ENCODE data around the gene PIR.

The PIR gene

DNA sequence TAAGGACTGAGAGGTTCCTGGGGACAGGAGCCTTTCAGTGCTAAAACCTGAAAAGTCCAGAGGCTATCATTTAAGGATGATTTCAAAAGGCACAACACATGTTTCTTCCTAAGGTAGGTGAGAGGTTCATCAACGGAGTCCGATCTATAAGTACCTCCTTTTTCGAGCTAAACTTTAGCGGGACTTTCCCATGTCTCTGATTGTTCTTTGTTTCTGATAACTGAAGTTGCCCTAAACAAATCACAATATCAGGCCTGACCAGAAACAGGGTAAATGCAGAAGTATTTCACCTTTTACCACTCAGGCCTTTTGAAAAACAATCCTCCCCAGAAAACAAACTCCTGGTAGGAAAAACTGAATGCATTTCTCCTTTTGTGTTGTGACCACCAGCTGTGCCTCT is 17.6 kb downstream of the PIR start:
- no peak for DNase-seq

DNA sequence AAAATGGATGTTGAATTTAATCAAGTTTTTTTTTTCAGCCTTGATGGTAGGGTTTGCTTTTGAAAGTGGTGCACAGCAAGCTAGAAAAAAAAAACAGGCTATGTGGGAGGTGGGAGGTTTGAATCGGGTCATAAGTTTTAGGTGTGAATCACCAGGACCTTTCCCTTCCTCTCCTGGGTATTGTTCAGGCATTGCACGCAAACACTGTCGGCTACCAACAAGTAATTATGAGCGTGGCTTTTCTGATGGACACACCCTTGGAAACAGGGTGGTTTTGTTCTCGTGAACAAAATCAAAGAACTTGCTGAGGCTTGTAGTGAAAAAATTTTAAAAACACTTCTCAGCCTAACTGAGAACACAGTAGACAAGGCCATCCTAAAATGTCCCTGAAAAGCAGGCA is 18.1 kb downstream of the PIR start:
- no peak for DNase-seq

DNA sequence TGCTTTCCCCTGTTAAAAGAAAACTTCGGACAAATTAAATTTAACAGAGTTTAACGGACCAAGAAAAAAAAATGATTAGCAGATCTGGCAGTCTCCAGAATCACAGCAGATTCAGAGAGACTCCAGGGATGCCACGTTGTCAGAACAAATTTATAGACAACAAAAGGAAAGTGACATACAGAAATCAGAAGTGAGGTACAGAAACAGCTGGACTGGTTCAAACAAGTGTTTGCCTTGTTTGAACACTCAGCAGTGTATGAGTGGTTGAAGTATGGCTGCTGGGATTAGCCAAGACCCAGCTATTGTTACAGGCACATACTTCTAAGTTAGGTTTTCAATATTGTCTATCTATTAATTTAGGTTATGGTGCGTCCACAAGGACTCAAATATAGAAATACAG is 19.1 kb downstream of the PIR start:
- no peak for DNase-seq

DNA sequence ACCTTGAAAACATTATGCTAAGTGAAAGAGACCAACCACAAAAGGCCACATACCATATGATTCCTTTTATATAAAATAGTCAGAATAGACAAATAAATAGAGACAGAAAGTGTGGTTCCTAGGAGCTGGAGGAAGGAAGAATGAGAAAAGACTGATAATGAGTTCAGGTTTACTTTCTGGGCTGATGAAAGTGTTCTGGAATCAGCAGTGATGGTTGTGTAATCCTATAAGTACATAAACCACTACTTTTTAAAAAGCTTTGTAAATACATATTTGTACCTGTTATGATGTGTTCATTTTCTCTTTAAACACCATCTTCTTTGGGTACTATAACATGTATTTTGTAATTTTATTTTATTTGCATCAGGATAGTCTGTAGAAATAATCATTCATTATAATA is 20.6 kb downstream of the PIR start:
- no peak for DNase-seq

DNA sequence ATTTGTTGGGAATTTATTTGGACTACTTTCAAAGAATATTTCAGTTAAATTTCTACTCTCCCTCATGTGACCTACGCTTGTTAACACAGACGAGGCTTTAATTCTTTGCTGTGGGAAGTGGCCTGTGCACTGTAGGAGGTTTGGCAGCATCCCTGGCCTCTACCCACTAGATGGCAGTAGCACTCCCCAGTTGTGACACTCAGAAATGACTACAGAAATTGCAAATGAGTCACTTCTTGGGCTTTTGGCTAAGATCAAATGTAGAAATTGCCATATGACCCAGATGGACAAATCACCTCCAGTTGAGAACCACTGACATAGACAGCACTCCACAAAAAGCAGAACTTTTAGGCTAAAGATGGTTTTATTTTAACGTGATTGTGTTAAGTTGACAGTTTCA is 22.1 kb downstream of the PIR start:
- peak; percentile 43 for DNase-seq

DNA sequence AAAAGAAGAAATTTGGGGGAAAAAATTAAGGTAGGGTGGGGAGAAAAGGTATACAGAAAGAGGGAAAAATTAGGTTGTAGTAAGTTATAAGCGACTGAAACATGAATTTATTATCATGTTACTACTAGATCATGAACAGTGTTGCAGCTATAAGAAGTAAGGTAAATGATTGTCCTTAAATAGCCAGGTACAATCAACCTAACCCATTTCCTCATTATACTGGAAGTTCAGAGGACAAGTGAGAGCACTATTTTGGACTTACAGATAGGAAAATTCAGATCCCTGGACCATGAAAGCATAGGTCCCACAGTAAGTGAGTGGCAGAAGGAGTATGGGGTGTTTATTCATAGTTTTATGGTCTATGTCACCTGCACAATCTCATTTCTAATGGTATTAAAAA is 23.5 kb downstream of the PIR start:
- DNase-seq: no peak

DNA sequence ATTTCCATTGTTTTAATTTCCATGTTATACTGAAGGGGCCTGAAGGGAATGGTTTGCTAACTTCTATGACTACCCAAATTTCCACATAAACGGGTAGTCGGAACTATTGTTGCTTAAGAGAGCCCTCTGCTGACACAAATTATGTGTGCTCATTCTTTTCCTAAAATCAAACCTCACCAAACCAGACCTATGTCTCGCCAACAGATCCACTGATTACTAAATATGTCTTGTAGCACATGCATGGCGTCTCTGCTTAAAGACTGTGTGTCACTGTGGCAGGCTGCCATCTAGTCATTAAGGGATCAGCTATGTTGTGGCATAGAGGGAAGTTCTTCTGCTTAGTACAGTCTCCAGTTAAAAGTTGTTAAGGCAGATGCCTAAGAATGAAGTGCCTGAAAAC is 25.1 kb downstream of the PIR start:
- DNase-seq: peak; percentile 80

DNA sequence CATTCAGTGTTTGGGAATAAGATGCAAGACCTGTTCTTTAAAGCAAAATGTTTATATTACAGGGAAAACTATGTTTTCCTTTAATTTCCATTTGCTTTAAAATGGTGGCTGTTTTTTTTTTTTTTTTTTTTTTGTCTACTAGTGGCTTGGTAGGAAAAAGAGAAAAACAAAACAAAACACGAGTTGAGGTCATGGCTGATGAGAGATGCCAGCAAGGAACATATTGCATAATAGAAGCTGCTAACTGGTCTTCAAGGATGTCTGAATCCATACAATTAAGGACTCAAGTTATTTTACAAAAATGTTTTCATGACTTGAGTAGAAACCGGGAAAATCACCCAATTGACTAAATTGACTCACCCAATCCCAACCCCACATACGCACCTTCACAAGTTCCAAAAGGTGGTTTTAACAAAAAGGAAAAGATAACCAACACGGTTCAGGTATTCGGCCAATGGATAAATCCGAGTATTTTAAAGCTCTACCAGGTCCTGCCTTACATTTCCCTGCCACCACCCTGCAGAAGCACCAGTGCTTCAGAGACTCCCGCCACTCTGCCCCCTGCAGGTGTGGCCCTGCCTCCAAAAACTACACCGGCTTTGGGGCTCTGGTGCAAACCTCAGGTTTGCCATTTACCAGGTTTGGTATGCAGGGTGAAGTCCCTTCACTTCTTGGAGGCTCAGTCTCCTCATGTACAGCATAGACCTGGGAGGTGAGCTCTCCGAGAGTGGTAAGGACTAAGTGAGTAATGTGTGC is 27.1 kb downstream of the PIR start:
- no peak for DNase-seq

DNA sequence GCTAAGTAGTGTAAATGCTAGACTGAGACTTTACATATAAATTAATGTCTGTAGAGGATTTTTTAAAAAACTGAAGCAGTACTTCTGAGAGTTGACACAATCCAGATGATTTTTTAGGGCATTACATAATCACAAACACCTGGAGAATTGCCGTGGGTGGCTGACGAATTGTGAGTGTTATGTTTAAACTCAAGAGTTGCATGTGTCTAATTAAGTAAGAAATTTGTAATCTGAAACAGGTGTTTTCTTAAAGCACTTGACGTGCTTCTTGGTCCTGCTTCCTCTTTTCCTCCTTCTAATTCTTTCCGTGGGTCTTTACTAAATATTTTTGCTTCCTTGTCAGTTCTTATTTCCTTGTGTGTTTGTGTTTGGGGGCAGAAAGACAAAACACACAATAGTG is 27.8 kb downstream of the PIR start:
- no peak for DNase-seq

DNA sequence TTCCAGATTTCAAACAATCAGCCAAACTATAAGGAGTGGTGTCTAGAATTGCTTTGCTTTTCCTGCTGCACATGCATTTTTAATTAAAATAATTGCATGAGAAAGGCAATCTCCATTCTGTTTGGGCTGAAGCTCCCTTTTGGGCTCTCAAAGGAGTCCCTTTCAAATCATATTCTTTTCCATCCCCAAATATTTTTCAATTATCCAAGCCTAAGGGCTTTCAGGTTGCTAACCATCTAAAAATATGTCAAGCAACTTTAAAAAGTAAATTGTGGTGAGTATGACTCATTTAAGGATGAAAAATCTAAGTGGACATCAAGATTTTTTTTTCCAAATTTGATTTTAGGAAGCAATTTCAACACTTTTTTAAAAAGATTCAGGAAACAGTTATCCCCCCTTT is 28.4 kb downstream of the PIR start:
- DNase-seq: no peak

DNA sequence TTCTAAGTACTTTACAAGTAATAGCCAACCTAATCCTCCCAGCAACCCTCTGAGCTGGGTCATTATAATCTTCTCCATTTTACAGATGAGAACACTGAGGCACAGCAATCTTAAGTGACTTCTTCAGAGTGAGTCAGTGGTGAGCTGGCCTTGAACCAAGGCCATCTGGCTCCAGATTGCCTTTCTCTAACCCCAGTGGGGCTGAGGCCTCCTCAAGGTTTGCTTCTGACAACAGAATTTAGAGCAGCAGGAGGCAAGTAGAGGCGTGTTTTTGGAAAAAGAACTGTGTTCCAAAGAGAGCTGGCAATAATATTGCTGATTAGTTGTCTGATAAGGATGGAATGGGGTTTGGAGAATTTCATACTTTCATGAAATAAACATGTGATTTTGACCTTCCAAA is 41.2 kb downstream of the PIR start:
- DNase-seq: peak; percentile 83

DNA sequence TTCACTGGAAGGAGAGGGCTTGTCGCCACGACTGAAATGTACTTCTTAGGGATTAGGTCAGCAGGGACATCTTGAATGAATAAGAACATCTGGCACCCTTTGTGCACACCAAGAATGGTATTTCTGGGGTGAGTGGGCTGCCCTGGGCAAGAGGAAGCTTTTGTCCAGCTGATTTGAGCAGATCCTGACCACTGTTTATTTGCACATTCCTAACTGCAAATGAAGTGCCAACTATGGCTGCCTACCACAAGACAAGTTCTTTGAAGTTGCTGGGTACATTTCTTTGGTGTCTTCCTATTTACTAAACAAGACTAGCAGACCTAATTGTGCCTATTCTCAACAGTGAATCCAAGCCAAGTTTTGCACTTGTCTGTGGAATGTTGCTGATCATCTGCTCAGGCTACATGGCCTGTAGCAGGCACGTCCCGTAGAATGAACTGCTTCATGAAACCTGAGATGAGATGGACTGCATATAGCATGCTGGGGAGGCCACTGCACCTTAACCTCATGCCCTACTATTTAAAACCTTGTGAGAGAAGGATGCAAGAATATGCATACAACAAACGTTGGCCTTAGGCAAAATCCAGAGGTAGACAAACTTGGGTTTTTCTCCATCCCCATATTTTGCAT is 45.0 kb downstream of the PIR start:
- no peak for DNase-seq

DNA sequence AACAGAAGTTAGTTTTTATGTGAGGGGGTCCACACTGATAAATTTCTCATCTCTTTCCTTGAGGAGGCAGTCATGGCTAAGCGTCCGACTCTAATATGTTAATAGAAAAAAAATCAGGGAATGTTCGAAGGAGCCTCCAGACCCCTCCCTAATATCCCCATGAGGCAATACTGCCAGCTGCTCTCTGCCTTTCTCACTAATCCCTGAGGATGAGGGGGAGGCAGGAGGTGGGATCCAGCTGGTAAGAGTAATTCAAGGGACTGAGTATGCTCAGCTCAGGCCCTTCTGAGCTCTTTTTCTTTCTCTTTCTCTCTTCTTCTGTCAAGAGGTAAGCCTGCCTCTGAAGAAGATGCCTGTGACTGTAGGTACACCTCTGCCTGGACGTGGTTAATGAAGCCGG is 51.7 kb downstream of the PIR start:
- peak; percentile 93 for DNase-seq

DNA sequence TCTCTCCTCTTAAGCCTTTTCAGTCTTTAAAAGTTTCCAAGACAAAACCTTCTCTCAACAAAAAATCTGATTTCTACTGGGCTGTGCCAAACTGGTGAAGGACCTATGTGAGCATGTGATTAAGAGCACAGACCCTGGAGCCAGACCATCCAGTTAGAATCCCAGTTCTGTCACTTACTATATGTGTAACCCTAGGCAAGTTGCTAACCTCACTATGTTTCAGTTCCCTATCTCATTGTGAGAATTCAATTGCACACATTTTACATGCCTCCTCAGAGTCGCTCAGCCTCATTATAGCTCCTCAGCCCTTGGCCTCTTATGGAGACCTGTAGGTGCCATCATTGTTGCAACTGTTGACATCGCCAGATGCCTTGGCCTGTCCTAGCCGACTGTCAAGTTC is 54.8 kb downstream of the PIR start:
- no peak for DNase-seq

DNA sequence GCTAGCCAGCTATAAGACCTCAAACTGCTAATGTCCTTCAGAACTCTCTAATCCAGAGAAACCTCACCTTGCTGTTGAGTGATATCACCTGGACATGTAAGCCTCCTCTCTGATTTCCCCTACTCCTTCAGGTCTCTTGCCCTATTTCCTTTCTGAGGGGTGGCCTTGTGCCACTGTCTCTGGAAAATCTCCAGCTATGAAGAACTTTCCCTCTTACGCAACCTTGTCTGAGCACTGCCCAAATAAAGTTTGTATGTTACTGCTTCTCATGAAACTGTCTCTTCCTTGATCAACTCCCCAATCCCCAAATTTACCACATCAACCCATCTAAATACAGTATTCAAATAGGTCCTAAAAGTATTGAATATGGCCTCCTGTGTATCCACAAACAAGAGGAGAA is 55.4 kb downstream of the PIR start:
- no peak for DNase-seq

DNA sequence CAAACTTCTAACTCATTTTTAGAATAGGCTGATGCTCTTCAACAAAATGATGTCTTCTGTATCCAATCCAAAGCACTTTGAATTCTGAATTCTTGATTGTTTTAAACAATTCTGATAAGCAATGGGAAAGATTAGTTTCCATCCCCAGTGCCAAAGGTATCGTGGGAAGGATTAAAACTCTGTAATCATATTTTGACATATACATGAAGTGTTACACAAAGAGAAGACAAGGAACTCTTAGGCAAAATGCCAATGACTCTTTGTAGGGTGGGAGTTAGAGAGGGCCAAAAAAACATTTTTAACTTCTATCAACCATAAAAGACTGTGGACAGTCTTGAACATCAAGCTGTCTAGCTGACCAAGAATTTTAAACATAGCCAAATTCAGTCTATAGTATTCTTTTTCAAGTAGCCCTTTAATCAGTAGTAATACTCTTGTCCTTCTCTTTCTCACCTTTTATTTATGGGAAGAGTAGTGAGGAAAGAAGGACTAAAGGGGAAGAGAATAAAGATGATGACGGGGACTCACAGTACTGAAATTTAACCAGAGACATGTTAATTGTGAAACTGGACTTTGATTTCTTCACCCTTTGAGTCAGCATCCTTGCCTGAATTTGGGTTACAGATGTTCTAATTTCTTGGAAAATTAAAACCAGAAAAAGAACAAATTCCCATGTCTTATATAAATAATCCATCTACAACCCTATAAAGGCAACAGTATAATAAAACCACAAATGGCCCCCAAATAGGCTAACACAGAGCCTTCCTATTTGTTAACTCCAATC is 57.1 kb downstream of the PIR start:
- DNase-seq: no peak

DNA sequence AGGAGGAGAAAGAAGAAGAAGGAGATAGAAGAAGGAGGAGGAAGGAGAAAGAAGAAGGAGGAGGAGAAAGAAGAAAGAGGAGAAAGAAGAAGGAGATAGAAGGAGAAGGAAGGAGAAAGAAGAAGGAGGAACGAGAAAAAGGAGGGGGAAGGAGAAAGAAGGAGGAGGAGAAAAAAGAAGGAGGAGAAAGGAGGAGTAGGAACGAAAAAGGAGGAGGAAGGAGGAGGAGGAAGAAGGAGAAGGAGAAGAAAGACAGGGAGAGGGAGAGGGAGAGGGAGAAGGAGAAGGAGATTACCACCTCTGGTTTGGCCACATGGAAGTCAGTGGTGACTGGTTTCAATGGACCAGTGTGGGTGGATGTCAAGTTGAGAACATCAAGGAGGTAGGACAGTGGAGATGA is 58.9 kb downstream of the PIR start:
- no peak for DNase-seq

DNA sequence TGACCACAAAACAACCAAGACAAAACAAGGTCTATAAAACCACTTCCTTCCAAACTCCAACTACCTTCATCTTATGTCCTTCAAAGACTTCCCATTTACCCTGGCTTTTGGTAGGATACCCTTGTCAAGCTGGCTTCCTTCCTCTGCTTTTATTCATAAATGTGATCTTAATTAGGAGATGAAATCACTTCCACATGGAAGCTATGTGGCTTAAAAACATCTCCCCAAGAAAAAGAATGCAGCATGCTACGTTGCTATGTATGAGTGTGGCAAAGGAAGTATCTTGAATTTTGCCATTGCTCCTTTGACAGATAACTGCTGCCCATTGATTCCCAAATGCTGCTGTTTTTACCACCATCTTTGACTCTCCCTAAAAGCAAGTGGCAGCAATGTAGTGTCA is 62.5 kb downstream of the PIR start:
- no peak for DNase-seq

DNA sequence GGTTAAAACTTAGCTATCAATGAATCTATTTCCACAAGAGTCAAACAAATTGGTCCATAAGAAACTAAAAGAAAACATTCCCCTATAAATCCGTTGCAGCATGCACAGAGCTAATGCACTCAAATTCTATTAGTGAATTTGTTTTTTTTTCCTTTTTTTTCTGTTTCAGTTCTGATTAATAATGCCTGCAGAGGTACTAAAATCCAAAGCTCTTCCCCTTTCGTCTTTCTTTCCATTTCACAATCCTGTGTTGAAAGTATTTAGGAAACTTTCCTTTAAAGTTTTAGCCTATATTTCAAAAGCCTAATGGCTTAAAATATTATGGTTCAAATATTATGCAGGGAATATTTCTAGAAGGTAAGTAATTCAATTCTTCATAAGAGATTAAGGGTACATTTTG is 63.1 kb downstream of the PIR start:
- DNase-seq: no peak

DNA sequence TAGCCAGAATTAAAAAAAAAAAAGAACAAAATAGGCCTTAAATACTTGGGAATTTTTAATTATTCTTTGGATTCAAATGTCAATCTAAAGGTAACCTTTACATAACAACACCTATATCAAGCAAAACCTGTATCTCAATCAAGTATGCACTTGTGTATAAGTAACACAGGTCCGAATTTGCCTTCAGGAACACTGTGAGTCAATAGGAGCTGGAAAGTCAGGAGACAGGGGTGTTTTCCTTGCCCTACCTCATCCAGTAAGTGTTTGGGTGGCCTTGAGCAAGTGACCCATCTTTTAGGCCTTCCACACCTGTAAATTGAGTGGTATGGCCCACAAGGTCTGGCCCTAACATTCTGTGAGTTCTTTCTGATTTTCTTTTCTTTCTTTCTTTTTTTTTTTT is 68.1 kb downstream of the PIR start:
- DNase-seq: no peak

DNA sequence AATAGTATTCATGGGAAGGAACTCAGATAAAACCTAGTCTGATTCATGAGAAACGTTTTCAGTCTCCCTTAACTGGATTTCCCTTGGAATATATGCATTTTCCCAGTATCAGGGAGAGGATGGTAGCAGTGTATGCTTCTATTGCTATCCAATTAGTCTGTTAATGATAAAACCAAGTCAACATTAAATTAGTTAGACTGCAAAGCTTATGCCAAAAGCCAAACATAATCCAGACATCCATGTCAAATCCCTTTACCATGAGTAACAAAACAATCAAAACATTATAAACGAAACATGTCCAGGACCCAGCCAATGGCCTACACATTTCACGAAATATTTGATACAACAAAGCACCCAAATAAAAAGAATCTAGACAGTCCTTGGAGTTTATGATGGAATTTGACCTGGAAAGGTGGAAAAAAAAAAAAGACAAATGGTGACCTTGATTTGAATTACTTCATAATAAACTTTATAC is 74.4 kb downstream of the PIR start:
- DNase-seq: no peak

DNA sequence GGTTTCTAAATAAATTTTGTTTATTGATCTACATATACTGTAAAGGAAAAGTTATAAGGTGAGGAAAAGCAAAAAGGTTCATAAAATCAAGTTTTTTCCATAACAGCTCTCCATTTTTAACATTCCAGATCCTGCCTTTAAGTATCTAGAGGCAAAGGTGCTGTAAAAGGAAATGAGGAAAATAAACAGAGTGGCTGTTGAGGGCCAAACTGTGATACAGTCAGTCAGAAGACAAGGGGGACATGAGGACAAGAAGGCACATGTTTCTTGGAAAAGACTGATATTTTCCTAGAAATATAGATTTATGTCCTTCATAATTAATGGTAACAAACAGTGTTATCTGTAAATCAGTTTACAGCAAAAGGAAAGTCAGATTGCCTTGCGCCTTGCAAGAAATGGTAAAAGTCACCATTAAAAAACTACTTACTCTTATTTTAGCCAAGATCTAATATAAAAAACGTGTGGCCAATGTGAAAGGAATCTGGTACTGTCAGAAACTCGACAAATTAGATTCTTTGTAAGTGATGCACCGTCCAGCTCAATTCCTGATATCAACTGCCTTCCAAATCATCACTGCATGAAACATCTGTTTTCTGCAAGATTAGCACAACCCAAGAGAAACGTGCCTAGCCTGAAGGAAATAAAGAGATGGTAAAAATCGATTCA is 75.0 kb downstream of the PIR start:
- DNase-seq: no peak

DNA sequence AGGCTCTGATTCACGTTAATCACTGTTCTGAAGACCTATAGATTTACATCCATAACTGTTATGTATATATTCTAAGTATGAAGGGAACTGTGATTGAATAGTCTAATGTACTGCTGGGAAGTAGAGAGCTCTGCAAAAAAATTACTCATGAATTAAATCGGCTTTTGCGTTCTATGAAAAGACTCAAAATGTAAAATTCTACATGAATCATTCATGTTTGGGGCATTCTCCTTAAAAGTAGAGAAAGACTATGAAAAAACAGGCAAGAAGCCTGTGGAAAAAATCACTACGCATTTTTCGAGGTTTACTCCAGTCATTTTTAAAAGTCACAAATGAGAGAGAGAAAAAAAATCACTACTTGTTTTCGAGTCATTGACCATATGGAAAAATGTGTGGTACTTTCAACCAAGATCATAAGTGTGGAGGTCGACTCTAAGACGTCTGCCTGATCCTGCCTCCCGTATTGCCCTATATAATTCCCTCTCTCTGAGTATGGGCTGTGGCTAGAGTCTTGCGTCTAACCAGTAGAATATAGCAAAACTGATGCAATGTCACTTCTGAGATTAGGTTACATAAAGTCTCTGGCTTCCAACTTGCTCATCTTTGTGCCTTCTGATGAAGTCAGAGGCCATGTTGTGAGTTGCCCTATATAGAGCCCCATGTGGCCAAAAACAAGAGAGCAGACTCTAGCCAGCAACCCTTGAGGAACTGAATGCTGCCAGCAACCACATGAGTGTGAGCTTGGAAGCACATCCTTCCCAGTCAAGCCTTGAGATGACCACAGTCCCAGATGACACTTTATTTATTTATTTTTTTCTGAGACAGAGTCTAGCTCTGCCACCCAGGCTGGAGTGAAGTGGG is 76.8 kb downstream of the PIR start:
- no peak for DNase-seq
